H9 (cell line): ENCODE measurements around the gene WDR48. TPM values are rescaled to one million over a fixed set of nuclear protein-coding genes. Genes with fewer than 3 reads are reported as not detected.

ENCODE experiments used
- DNase-seq: peaks from one replicate; pipeline ENCODE4 v3.0.0-alpha.2; 2017
- H2AFZ ChIP-seq: one replicate; pipeline ENCODE4 v1.6.1; 2013; ENCODE audit warnings: mild to moderate bottlenecking, low read length, control low read depth, moderate library complexity
- H2AK5ac ChIP-seq: 2 replicates; pipeline ENCODE4 v1.6.1; 2013; ENCODE audit warnings: low read length, control low read depth, mixed read lengths; ENCODE audit not compliant: insufficient read length
- H2BK120ac ChIP-seq: one replicate; pipeline ENCODE4 v1.6.1; 2013; ENCODE audit warnings: low read depth, mild to moderate bottlenecking, low read length, control low read depth, inconsistent platforms; ENCODE audit not compliant: poor library complexity, severe bottlenecking
- H2BK12ac ChIP-seq: 2 replicates; pipeline ENCODE4 v1.6.1; 2013; ENCODE audit warnings: low read length, control low read depth, mixed read lengths, low read depth; ENCODE audit not compliant: insufficient read length
- H2BK15ac ChIP-seq: 2 replicates; pipeline ENCODE4 v1.6.1; 2013; ENCODE audit warnings: low read depth, low read length, control low read depth
- H2BK20ac ChIP-seq: one replicate; pipeline ENCODE4 v1.6.1; 2013; ENCODE audit warnings: low read depth, mild to moderate bottlenecking, low read length, control low read depth, inconsistent platforms; ENCODE audit not compliant: poor library complexity, severe bottlenecking
- H2BK5ac ChIP-seq: 2 replicates; pipeline ENCODE4 v1.6.1; 2013; ENCODE audit warnings: low read length, control low read depth, mixed read lengths; ENCODE audit not compliant: insufficient read length
- H3K14ac ChIP-seq: 2 replicates; pipeline ENCODE4 v1.6.1; 2013; ENCODE audit warnings: low read length, control low read depth; ENCODE audit not compliant: insufficient read depth
- H3K18ac ChIP-seq: 2 replicates; pipeline ENCODE4 v1.6.1; 2013; ENCODE audit warnings: low read depth, mild to moderate bottlenecking, mixed read lengths, low read length, control low read depth; ENCODE audit not compliant: insufficient read length
- H3K23ac ChIP-seq: 2 replicates; pipeline ENCODE4 v1.6.1; 2013; ENCODE audit warnings: low read length, control low read depth, mixed read lengths, low read depth; ENCODE audit not compliant: insufficient read length
- H3K23me2 ChIP-seq: 2 replicates; pipeline ENCODE4 v1.6.1; 2013; ENCODE audit warnings: low read depth, mild to moderate bottlenecking, mixed read lengths, low read length, control low read depth; ENCODE audit not compliant: insufficient read length, poor library complexity, severe bottlenecking
- H3K27ac ChIP-seq: 2 replicates; pipeline ENCODE4 v1.5.1; 2013; ENCODE audit warnings: low read length, control low read depth, mixed read lengths, low read depth; ENCODE audit not compliant: insufficient read length
- H3K27me3 ChIP-seq: 2 replicates; pipeline ENCODE4 v1.6.1; 2013; ENCODE audit warnings: low read length, control low read depth, inconsistent platforms; ENCODE audit not compliant: insufficient read depth
- H3K4ac ChIP-seq: 2 replicates; pipeline ENCODE4 v1.6.1; 2013; ENCODE audit warnings: low read depth, mild to moderate bottlenecking, control low read depth, inconsistent platforms, low read length, moderate library complexity
- H3K4me1 ChIP-seq: 2 replicates; pipeline ENCODE4 v1.6.1; 2013; ENCODE audit warnings: low read length, control low read depth, inconsistent platforms; ENCODE audit not compliant: insufficient read depth
- H3K4me2 ChIP-seq: 2 replicates; pipeline ENCODE4 v1.6.1; 2013; ENCODE audit warnings: low read length, control low read depth, mixed read lengths; ENCODE audit not compliant: insufficient read length, insufficient read depth
- H3K56ac ChIP-seq: 2 replicates; pipeline ENCODE4 v1.6.1; 2013; ENCODE audit warnings: low read depth, mild to moderate bottlenecking, mixed read lengths, low read length, control low read depth; ENCODE audit not compliant: insufficient read length
- H3K79me1 ChIP-seq: 2 replicates; pipeline ENCODE4 v1.6.1; 2013; ENCODE audit warnings: low read depth, mild to moderate bottlenecking, moderate library complexity, low read length, control low read depth, inconsistent platforms; ENCODE audit not compliant: insufficient read depth, poor library complexity, severe bottlenecking
- H3K79me2 ChIP-seq: 2 replicates; pipeline ENCODE4 v1.6.1; 2013; ENCODE audit warnings: low read length, control low read depth, inconsistent platforms; ENCODE audit not compliant: insufficient read depth
- H3K9ac ChIP-seq: 2 replicates; pipeline ENCODE4 v1.6.1; 2013; ENCODE audit warnings: low read length, control low read depth, mixed read lengths; ENCODE audit not compliant: insufficient read length; ENCODE audit errors: extremely low read depth
- H3K9me3 ChIP-seq: one replicate; pipeline ENCODE4 v1.6.1; 2013; ENCODE audit warnings: low read depth, low read length, inconsistent platforms; ENCODE audit not compliant: control insufficient read depth
- H3T11ph ChIP-seq: one replicate; pipeline ENCODE4 v1.6.1; 2013; ENCODE audit warnings: mild to moderate bottlenecking, low read length, control low read depth, inconsistent platforms
- H4K20me1 ChIP-seq: one replicate; pipeline ENCODE4 v1.6.1; 2013; ENCODE audit not compliant: control insufficient read depth, insufficient read length, insufficient read depth
- H4K5ac ChIP-seq: 2 replicates; pipeline ENCODE4 v1.6.1; 2013; ENCODE audit warnings: low read depth, mild to moderate bottlenecking, mixed read lengths, low read length, control low read depth; ENCODE audit not compliant: insufficient read length
- H4K8ac ChIP-seq: replicated peaks from 2 replicates; pipeline ENCODE4 v1.6.1; 2013; ENCODE audit warnings: low read length, control low read depth, mixed read lengths, low read depth; ENCODE audit not compliant: insufficient read length
- H4K91ac ChIP-seq: 2 replicates; pipeline ENCODE4 v1.6.1; 2013; ENCODE audit warnings: low read depth, mild to moderate bottlenecking, moderate library complexity, mixed read lengths, low read length, control low read depth; ENCODE audit not compliant: insufficient read length
- H3K27ac Mint-ChIP-seq, 3 experiments: 2 replicates in 2 of 3; 3 replicates in 1 of 3; pipeline ENCODE4 v1.8.0; 2020 to 2021; ENCODE audit warnings: mixed read lengths in 3 of 3, mild to moderate bottlenecking in 1 of 3, moderate library complexity in 1 of 3
- H3K27me3 Mint-ChIP-seq: 2 replicates; pipeline ENCODE4 v1.8.0; 2021; ENCODE audit warnings: low read depth, mild to moderate bottlenecking, moderate library complexity, mixed read lengths
- H3K36me3 Mint-ChIP-seq, 3 experiments: 2 replicates in 2 of 3; 3 replicates in 1 of 3; pipeline ENCODE4 v1.8.0; 2020 to 2021; ENCODE audit warnings: low read depth in 3 of 3, mixed read lengths in 3 of 3; ENCODE audit not compliant: insufficient read depth in 1 of 3
- H3K4me1 Mint-ChIP-seq, 2 experiments: 2 replicates each; pipeline ENCODE4 v1.8.0; 2020; ENCODE audit warnings: mixed read lengths in 2 of 2
- H3K4me3 Mint-ChIP-seq, 2 experiments: 2 replicates in 1 of 2; 3 replicates in 1 of 2; pipeline ENCODE4 v1.8.0; 2020 to 2021; ENCODE audit warnings: mild to moderate bottlenecking in 2 of 2, mixed read lengths in 2 of 2, moderate library complexity in 1 of 2
- H3K9me3 Mint-ChIP-seq, 2 experiments: 2 replicates in 1 of 2; 3 replicates in 1 of 2; pipeline ENCODE4 v1.8.0; 2020; ENCODE audit warnings: mild to moderate bottlenecking in 2 of 2, mixed read lengths in 2 of 2, moderate library complexity in 1 of 2
- total RNA-seq: library from RNA; stranded (reverse); gene quantifications from 2 replicates; pipeline ENCODE4 v1.2.1, GENCODE V29; 2021
- TF ChIP-seq, protein P1 (sequence below): fragments of 200-600 bp; sonication (generic); conservative IDR thresholded peaks from 3 replicates; pipeline ENCODE4 v1.8.0; 2021; ENCODE audit warnings: antibody characterized with exemption, mild to moderate bottlenecking

WDR48 gene
- total RNA-seq, 1 experiment from 2014 or later = 52.7 TPM

DNA sequence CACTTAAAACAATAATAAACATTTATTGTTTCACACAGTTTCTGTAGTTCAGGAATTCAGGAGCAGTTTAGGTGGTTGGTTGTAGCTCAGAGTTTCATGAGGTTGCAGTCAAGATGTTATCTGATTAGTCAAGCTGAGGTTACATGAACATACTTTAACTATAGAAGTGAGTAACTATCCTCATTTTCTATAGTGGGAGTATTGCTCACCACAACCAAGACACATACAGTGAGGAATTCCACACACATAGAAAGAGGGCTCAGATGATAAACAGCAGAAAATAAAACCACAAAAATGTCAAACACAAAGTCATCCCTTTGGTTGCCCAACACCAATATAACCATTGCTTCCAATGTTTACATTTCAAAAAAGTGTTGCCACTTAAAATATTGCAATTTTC is 13.7 kb upstream of the WDR48 start:
- Histone ChIP-seq H3K4me2 (no peak overlapping the region), H3K18ac (no peak overlapping the region), H3K9ac (no peak overlapping the region), H3K4me1 (no peaks in the 10 kb centered on the region), H3K56ac (no peak overlapping the region), H4K20me1 (no peaks in the 10 kb centered on the region), H2BK15ac (no peak overlapping the region), H2BK5ac (no peak overlapping the region), H4K5ac (no peak overlapping the region), H3K27ac (no peak overlapping the region), H3K23ac (no peak overlapping the region), H3K23me2 (no peaks in the 10 kb centered on the region), H3K9me3 (no peaks in the 10 kb centered on the region), H3T11ph (no peak overlapping the region), H2BK12ac (no peak overlapping the region), H2BK120ac (no peak overlapping the region), H2AFZ (no peak overlapping the region), H3K27me3 (no peaks in the 10 kb centered on the region), H3K79me1 (no peaks in the 10 kb centered on the region), H4K91ac (no peak overlapping the region), H4K8ac (no peak overlapping the region), H2BK20ac (no peak overlapping the region), H3K79me2 (no peaks in the 10 kb centered on the region), H3K14ac (no peak overlapping the region), H3K4ac (no peak overlapping the region), H2AK5ac (no peak overlapping the region)
- peaks cover 0 to 7% (median 0%) of the 10 kb centered on the region in 3 experiments; a peak in 2 of 7 replicates for H3K36me3 Mint-ChIP-seq
- no peak overlapping the region for H3K27ac Mint-ChIP-seq
- no peak overlapping the region for H3K4me3 Mint-ChIP-seq
- TF ChIP-seq, protein P1, sequence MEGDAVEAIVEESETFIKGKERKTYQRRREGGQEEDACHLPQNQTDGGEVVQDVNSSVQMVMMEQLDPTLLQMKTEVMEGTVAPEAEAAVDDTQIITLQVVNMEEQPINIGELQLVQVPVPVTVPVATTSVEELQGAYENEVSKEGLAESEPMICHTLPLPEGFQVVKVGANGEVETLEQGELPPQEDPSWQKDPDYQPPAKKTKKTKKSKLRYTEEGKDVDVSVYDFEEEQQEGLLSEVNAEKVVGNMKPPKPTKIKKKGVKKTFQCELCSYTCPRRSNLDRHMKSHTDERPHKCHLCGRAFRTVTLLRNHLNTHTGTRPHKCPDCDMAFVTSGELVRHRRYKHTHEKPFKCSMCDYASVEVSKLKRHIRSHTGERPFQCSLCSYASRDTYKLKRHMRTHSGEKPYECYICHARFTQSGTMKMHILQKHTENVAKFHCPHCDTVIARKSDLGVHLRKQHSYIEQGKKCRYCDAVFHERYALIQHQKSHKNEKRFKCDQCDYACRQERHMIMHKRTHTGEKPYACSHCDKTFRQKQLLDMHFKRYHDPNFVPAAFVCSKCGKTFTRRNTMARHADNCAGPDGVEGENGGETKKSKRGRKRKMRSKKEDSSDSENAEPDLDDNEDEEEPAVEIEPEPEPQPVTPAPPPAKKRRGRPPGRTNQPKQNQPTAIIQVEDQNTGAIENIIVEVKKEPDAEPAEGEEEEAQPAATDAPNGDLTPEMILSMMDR = no peak
- H3K9me3 Mint-ChIP-seq = peaks cover 5 to 14% of the 10 kb centered on the region in 2 experiments; a peak in 4 of 5 replicates
- no peak for DNase-seq
- no peaks in the 10 kb centered on the region for H3K27me3 Mint-ChIP-seq
- no peaks in the 10 kb centered on the region for H3K4me1 Mint-ChIP-seq
